ENCODE data around the gene DYNC2H1. TPM values are rescaled to one million over a fixed set of nuclear protein-coding genes. Genes with fewer than 3 reads are reported as not detected.

DYNC2H1 gene
- total RNA-seq, 2 donors from 2014 or later, result 18.1 to 18.2 TPM

- no peaks in the 10 kb centered on the region for H3K36me3 ChIP-seq
- TF ChIP-seq POLR2A (IDR thresholded peaks at IDR 0.05) (peak; percentile 65), POLR2AphosphoS5 (IDR thresholded peaks at IDR 0.05) (peak; percentile 93)
- TF ChIP-seq, protein P1, sequence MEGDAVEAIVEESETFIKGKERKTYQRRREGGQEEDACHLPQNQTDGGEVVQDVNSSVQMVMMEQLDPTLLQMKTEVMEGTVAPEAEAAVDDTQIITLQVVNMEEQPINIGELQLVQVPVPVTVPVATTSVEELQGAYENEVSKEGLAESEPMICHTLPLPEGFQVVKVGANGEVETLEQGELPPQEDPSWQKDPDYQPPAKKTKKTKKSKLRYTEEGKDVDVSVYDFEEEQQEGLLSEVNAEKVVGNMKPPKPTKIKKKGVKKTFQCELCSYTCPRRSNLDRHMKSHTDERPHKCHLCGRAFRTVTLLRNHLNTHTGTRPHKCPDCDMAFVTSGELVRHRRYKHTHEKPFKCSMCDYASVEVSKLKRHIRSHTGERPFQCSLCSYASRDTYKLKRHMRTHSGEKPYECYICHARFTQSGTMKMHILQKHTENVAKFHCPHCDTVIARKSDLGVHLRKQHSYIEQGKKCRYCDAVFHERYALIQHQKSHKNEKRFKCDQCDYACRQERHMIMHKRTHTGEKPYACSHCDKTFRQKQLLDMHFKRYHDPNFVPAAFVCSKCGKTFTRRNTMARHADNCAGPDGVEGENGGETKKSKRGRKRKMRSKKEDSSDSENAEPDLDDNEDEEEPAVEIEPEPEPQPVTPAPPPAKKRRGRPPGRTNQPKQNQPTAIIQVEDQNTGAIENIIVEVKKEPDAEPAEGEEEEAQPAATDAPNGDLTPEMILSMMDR (IDR thresholded peaks at IDR 0.05), result no peak
- H3K9me3 ChIP-seq, result no peaks in the 10 kb centered on the region
- H3K27ac ChIP-seq, result peak within 1 kb of the TSS; percentile 84 to 85
- peak; percentile 96 for DNase-seq (ENCODE audit: low spot score)
- WGBS, result under 1% methylated on average over 51 of the region's 54 CpGs
- H3K27me3 ChIP-seq (replicated peaks; ENCODE audit: insufficient read depth), result no peaks in the 10 kb centered on the region
- intact Hi-C loops (cut with DNase I), result loop anchor here (2.0 kb wide), 1 partner anchor 17 kb away; the partner anchor contains the start of gene DYNC2H1
- peak within 1 kb of the TSS; percentile 85 to 95 for H3K4me3 ChIP-seq
- H3K4me1 ChIP-seq (replicated peaks), result no peaks in the 10 kb centered on the region
These were observed 17.3 kb upstream of the DYNC2H1 start, which contains the start of gene DCUN1D5 for GRCh38 chr11:103091801-103092524. Gene DCUN1D5 (minus strand): TSS chr11:103092160. CDS start chr11:103091872, 288 bp downstream.

DNA sequence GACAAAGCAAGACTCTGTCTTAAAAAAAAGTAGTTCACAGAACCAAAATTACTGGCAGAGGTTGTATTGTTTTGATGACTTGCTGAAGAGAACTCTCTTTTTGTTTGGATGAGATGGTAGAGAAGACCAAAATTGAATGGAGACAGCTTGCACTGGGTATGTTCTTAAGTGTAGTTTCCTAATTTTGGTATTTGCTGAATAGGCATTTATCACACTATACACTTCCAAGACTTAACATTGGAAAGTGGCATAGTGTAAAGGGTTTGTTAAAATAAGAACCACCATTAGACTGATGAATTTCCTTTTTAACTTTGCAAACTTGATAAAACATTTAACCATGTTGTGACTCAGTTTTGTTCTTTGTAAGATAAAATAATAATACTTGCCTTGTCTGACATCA is 11.9 kb upstream of the DYNC2H1 start:
- Histone ChIP-seq H3K9me3 (no peaks in the 10 kb centered on the region), H3K36me3 (no peaks in the 10 kb centered on the region), H3K27ac (no peak overlapping the region), H3K4me3 (no peak overlapping the region), H3K27me3 (replicated peaks; ENCODE audit: insufficient read depth) (no peaks in the 10 kb centered on the region), H3K4me1 (replicated peaks) (no peaks in the 10 kb centered on the region)
- intact Hi-C loops (cut with DNase I), result no loop called here
- no peak for DNase-seq (ENCODE audit: low spot score)
- no peak for TF ChIP-seq POLR2A (IDR thresholded peaks at IDR 0.05)
- TF ChIP-seq, protein P1 (IDR thresholded peaks at IDR 0.05), result no peak

DNA sequence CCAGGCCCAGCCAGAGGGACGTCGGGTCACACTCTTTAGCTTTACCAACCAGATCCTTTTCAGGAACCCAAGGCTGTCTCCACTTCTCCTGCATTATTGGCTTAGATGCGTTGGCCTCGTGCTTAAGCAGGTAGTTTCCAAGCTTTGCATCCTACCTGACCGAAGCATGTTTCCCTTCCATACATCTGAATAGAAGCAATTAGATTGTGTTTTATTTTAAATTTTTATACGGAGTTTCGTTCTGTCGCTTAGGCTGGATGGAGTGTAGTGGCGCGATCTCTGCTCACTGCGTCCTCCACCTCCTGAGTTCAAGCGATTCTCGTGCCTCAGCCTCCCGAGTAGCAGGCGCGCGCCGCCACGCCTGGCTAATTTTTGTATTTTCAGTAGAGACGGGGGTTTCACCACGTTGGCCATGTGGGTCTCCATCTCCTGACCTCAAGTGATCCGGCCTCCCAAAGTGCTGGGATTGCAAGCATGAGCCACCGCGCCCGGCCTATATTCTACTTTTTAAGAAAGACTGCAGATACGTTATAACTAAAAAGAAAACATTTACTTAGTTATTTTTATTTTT is 677 bp downstream of the DYNC2H1 start:
- peak overlapping the region; percentile 64 to 67 for H3K27ac ChIP-seq
- H3K9me3 ChIP-seq, result no peaks in the 10 kb centered on the region
- H3K4me3 ChIP-seq, result peak overlapping the region; percentile 50 to 68
- intact Hi-C loops (cut with DNase I), result loop anchor here (2.0 kb wide), 1 partner anchor 17 kb away; the partner anchor contains the start of gene DCUN1D5
- 18% methylated on average over 26 of the region's 26 CpGs for WGBS
- H3K4me1 ChIP-seq (replicated peaks), result no peaks in the 10 kb centered on the region
- no peaks in the 10 kb centered on the region for H3K36me3 ChIP-seq
- no peak for DNase-seq (ENCODE audit: low spot score)
- TF ChIP-seq, protein P1 (IDR thresholded peaks at IDR 0.05), result no peak
- TF ChIP-seq POLR2A (IDR thresholded peaks at IDR 0.05) (no peak), POLR2AphosphoS5 (IDR thresholded peaks at IDR 0.05) (no peak)
- H3K27me3 ChIP-seq (replicated peaks; ENCODE audit: insufficient read depth), result no peaks in the 10 kb centered on the region

DNA sequence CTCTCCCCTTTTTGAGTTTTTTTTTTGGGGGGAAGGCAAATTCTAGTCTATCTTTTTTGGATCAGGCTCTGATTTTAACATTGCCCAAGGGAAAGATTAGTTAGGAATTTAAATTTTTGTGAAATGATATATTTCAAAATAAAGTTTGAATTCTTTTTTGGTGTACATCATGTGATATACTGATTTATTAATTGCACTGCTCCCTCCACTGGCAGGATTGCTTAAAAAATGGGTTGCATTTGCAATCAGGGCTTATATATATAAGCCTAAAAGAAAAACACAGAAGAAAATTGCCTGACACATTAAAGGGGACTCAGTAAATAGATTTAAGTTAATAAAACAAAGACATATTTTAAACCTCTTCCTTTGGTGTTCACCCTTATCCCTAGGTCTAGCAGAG is 1.2 kb downstream of the DYNC2H1 start:
- Histone ChIP-seq H3K27me3 (replicated peaks; ENCODE audit: insufficient read depth) (no peaks in the 10 kb centered on the region), H3K4me1 (replicated peaks) (no peaks in the 10 kb centered on the region), H3K9me3 (no peaks in the 10 kb centered on the region), H3K27ac (no peak overlapping the region), H3K4me3 (peak overlapping the region; percentile 50 to 68), H3K36me3 (no peaks in the 10 kb centered on the region)
- intact Hi-C loops (cut with DNase I), result no loop called here
- TF ChIP-seq POLR2A (IDR thresholded peaks at IDR 0.05), result no peak
- TF ChIP-seq POLR2AphosphoS5 (IDR thresholded peaks at IDR 0.05), result no peak
- TF ChIP-seq, protein P1 (IDR thresholded peaks at IDR 0.05), result no peak
- no peak for DNase-seq (ENCODE audit: low spot score)

DNA sequence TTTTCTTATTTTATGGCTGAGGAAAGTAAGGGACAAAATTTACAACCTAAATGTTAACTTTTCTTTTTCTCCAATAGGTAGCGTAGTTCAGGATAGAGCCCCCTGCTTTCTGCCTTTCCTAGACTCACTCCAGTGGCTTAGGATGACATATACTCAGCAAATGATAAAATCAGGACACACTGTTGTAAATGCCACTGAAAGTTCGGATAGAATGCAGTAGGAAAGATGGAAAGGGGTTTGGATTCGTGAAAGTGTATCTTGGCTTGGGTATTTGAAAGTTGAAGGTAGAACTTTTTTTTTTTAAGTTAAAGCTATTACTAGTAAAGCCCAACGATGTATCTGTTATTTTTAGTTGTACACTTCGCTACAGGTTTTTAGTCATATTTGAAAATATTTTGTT is 2.2 kb downstream of the DYNC2H1 start:
- TF ChIP-seq, protein P1 (IDR thresholded peaks at IDR 0.05), result no peak
- TF ChIP-seq POLR2A (IDR thresholded peaks at IDR 0.05) (no peak), POLR2AphosphoS5 (IDR thresholded peaks at IDR 0.05) (no peak)
- Histone ChIP-seq H3K27ac (no peak overlapping the region), H3K9me3 (no peaks in the 10 kb centered on the region), H3K4me1 (replicated peaks) (no peaks in the 10 kb centered on the region), H3K4me3 (no peak overlapping the region), H3K36me3 (no peaks in the 10 kb centered on the region), H3K27me3 (replicated peaks; ENCODE audit: insufficient read depth) (no peaks in the 10 kb centered on the region)
- 74% methylated on average over 5 of the region's 5 CpGs for WGBS
- no peak for DNase-seq (ENCODE audit: low spot score)
- intact Hi-C loops (cut with DNase I), result no loop called here

Measured in prostate gland (tissue), 2 donors.